AG08395 (cell line): ENCODE measurements around the gene ADCY5.
"Not testable (repeated sequence)": the region's sequence is repeated elsewhere in the genome, so short reads cannot be mapped to it uniquely, and the experiment has no call there.

Experiments
- DNase-seq: peaks from one replicate; pipeline ENCODE4 v3.0.0; 2012; ENCODE audit warnings: mixed read lengths, low spot score

Gene ADCY5

GRCh38 chr3:123448536-123449101, at the start of gene ADCY5:
ADCY5 (minus strand) TSS chr3:123449090; CDS start chr3:123448545, 545 bp downstream.
- no peak for DNase-seq

GRCh38 chr3:123493912-123494311, 45.0 kb upstream of the ADCY5 start:
- DNase-seq: no peak

GRCh38 chr3:123491966-123492587, 43.2 kb upstream of the ADCY5 start:
- no peak for DNase-seq

- DNase-seq: peak; percentile 86
Observed at GRCh38 chr3:123489400-123490004, 40.6 kb upstream of the ADCY5 start.

- DNase-seq: no peak
Observed at GRCh38 chr3:123488645-123489347, 39.9 kb upstream of the ADCY5 start.

GRCh38 chr3:123487063-123487462, 38.2 kb upstream of the ADCY5 start:
- DNase-seq: not testable (repeated sequence)

- DNase-seq: no peak
Observed at GRCh38 chr3:123486460-123486859, 37.6 kb upstream of the ADCY5 start.

GRCh38 chr3:123485551-123485950, 36.7 kb upstream of the ADCY5 start:
- no peak for DNase-seq

- DNase-seq: no peak
Observed at GRCh38 chr3:123483146-123483545, 34.3 kb upstream of the ADCY5 start.

GRCh38 chr3:123481722-123482457, 33.0 kb upstream of the ADCY5 start:
- DNase-seq: no peak

GRCh38 chr3:123481071-123481470, 32.2 kb upstream of the ADCY5 start:
- no peak for DNase-seq

- DNase-seq: no peak
Observed at GRCh38 chr3:123480428-123480827, 31.5 kb upstream of the ADCY5 start.

- DNase-seq: no peak
Observed at GRCh38 chr3:123479891-123480290, 31.0 kb upstream of the ADCY5 start.

GRCh38 chr3:123478314-123478713, 29.4 kb upstream of the ADCY5 start:
- no peak for DNase-seq

GRCh38 chr3:123476967-123477750, 28.3 kb upstream of the ADCY5 start:
- no peak for DNase-seq

- no peak for DNase-seq
Observed at GRCh38 chr3:123475786-123476185, 26.9 kb upstream of the ADCY5 start.

- DNase-seq: no peak
Observed at GRCh38 chr3:123471106-123471505, 22.2 kb upstream of the ADCY5 start.

GRCh38 chr3:123469323-123469995, 20.6 kb upstream of the ADCY5 start:
- DNase-seq: no peak

GRCh38 chr3:123467046-123467445, 18.2 kb upstream of the ADCY5 start:
- no peak for DNase-seq

GRCh38 chr3:123464211-123464610, 15.3 kb upstream of the ADCY5 start:
- DNase-seq: no peak

- no peak for DNase-seq
Observed at GRCh38 chr3:123459862-123460261, 11.0 kb upstream of the ADCY5 start.
